HG03196 (cell line): Measurements from ENCODE around the gene GALR2.
"Not testable (repeated sequence)": the region's sequence is repeated elsewhere in the genome, so short reads cannot be mapped to it uniquely, and the experiment has no call there.

Experiments used
- ATAC-seq: cut with Tn5 transposase; IDR thresholded peaks from one replicate; pipeline ENCODE4 v1.9.1; 2021; ENCODE audit not compliant: unreplicated experiment

The GALR2 gene

GRCh38 chr17:76074390-76075363 lies at the start of gene GALR2:
Gene GALR2 (plus strand): TSS chr17:76074781. CDS start chr17:76074884, 103 bp downstream.
- ATAC-seq: no peak

- ATAC-seq: no peak
Observed at GRCh38 chr17:76025294-76025693, 49.3 kb upstream of the GALR2 start.

GRCh38 chr17:76026714-76027158 lies 47.8 kb upstream of the GALR2 start:
- ATAC-seq: no peak

GRCh38 chr17:76027159-76027839 lies 47.3 kb upstream of the GALR2 start, which contains the start of gene EVPL:
Gene EVPL (minus strand): TSS chr17:76027306. CDS start chr17:76027198, 108 bp downstream.
- ATAC-seq: no peak

GRCh38 chr17:76032073-76032779 lies 42.4 kb upstream of the GALR2 start:
- no peak for ATAC-seq

GRCh38 chr17:76032780-76033108 lies 41.8 kb upstream of the GALR2 start:
- ATAC-seq: no peak

GRCh38 chr17:76033139-76033538 lies 41.4 kb upstream of the GALR2 start:
- no peak for ATAC-seq

GRCh38 chr17:76034428-76035350 lies 39.9 kb upstream of the GALR2 start:
- ATAC-seq: no peak

- ATAC-seq: no peak
Observed at GRCh38 chr17:76036497-76037261, 37.9 kb upstream of the GALR2 start.

- no peak for ATAC-seq
Observed at GRCh38 chr17:76038050-76038449, 36.5 kb upstream of the GALR2 start.

GRCh38 chr17:76039121-76039520 lies 35.5 kb upstream of the GALR2 start:
- ATAC-seq: no peak

- ATAC-seq: no peak
Observed at GRCh38 chr17:76040376-76040775, 34.2 kb upstream of the GALR2 start.

- ATAC-seq: not testable (repeated sequence)
Observed at GRCh38 chr17:76042868-76043267, 31.7 kb upstream of the GALR2 start.

- not testable (repeated sequence) for ATAC-seq
Observed at GRCh38 chr17:76044475-76045007, 30.0 kb upstream of the GALR2 start.

- ATAC-seq: no peak
Observed at GRCh38 chr17:76046064-76046463, 28.5 kb upstream of the GALR2 start.

GRCh38 chr17:76048025-76048605 lies 26.5 kb upstream of the GALR2 start:
- no peak for ATAC-seq

- ATAC-seq: no peak
Observed at GRCh38 chr17:76048711-76049110, 25.9 kb upstream of the GALR2 start.

GRCh38 chr17:76049239-76049638 lies 25.3 kb upstream of the GALR2 start:
- no peak for ATAC-seq
